ENCODE results near the gene TCF3.
"Not testable (repeated sequence)": the region's sequence is repeated elsewhere in the genome, so short reads cannot be mapped to it uniquely, and the experiment has no call there.

Gene TCF3

GRCh38 chr19:1650650-1651567, 1.5 kb downstream of the TCF3 start:
- peak; percentile 57 to 60 for DNase-seq

GRCh38 chr19:1649706-1650649, 2.4 kb downstream of the TCF3 start:
- DNase-seq: no peak

- DNase-seq: no peak
Observed at GRCh38 chr19:1648920-1649541, 3.4 kb downstream of the TCF3 start.

- no peak for DNase-seq
Observed at GRCh38 chr19:1648459-1648849, 4.0 kb downstream of the TCF3 start.

GRCh38 chr19:1647501-1648458, 4.6 kb downstream of the TCF3 start:
- no peak for DNase-seq

- DNase-seq: no peak
Observed at GRCh38 chr19:1646659-1647453, 5.6 kb downstream of the TCF3 start.

GRCh38 chr19:1646149-1646548, 6.3 kb downstream of the TCF3 start:
- DNase-seq: no peak

GRCh38 chr19:1645299-1645698, 7.1 kb downstream of the TCF3 start:
- DNase-seq: no peak

- no peak for DNase-seq
Observed at GRCh38 chr19:1644070-1644469, 8.3 kb downstream of the TCF3 start.

- not testable (repeated sequence) for DNase-seq
Observed at GRCh38 chr19:1640893-1641448, 11.4 kb downstream of the TCF3 start.

- no peak for DNase-seq
Observed at GRCh38 chr19:1636325-1637236, 15.8 kb downstream of the TCF3 start.

- no peak for DNase-seq
Observed at GRCh38 chr19:1634938-1635243, 17.5 kb downstream of the TCF3 start.

- no peak for DNase-seq
Observed at GRCh38 chr19:1634242-1634937, 18.0 kb downstream of the TCF3 start.

GRCh38 chr19:1633269-1633826, 19.1 kb downstream of the TCF3 start:
- no peak for DNase-seq

GRCh38 chr19:1632462-1633268, 19.8 kb downstream of the TCF3 start:
- no peak for DNase-seq

- no peak for DNase-seq
Observed at GRCh38 chr19:1631557-1632100, 20.8 kb downstream of the TCF3 start.

GRCh38 chr19:1630811-1631210, 21.6 kb downstream of the TCF3 start:
- no peak for DNase-seq

- no peak for DNase-seq
Observed at GRCh38 chr19:1630012-1630411, 22.4 kb downstream of the TCF3 start.
